ENCODE measurements around the gene HHIP. TPM values are rescaled to one million over a fixed set of nuclear protein-coding genes. Genes with fewer than 3 reads are reported as not detected.
"Not testable (repeated sequence)": the region's sequence is repeated elsewhere in the genome, so short reads cannot be mapped to it uniquely, and the experiment has no call there.

Gene HHIP
- polyA plus RNA-seq, 3 donors, result 2.2 to 4.2 (median 2.4) TPM

- DNase-seq, result no peak
These were observed 94.4 kb downstream of the HHIP start for GRCh38 chr4:144740316-144740715.

DNA sequence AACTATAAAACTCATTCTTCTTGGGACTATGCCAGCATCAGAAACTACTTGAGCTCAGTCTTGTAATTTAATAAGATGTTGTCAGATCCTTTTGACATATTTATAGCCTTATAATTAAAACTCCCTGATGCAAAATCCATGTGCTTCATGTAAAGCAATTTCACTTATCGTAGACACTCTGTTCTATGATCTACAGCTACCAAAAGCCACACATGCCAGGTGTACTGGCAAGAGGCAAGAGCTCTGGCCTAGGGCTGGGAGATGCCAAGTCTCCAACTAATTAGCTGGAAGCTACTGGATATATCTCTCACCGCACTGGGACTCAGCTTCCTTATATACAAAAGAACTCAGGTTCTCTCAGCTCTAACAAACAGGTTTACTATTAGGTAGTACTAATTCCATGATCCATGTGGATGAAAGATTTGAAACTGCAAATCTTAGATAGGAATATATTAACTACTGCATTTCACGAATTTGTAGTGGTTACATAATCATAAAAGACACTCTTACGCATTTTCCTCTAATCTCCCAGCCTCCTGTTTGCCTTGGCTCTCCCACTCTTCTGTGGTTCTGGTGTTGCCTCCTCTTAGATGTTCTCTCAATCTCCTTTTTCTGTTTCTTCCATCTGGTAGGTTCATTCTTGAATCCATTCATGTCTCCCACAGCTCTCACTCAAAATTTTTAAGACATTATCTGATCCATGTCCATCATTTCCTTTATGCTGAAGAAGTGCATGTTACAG, 103.0 kb downstream of the HHIP start:
- DNase-seq, result no peak

- DNase-seq, result no peak
These were observed 104.4 kb downstream of the HHIP start for GRCh38 chr4:144750348-144750747.

DNA sequence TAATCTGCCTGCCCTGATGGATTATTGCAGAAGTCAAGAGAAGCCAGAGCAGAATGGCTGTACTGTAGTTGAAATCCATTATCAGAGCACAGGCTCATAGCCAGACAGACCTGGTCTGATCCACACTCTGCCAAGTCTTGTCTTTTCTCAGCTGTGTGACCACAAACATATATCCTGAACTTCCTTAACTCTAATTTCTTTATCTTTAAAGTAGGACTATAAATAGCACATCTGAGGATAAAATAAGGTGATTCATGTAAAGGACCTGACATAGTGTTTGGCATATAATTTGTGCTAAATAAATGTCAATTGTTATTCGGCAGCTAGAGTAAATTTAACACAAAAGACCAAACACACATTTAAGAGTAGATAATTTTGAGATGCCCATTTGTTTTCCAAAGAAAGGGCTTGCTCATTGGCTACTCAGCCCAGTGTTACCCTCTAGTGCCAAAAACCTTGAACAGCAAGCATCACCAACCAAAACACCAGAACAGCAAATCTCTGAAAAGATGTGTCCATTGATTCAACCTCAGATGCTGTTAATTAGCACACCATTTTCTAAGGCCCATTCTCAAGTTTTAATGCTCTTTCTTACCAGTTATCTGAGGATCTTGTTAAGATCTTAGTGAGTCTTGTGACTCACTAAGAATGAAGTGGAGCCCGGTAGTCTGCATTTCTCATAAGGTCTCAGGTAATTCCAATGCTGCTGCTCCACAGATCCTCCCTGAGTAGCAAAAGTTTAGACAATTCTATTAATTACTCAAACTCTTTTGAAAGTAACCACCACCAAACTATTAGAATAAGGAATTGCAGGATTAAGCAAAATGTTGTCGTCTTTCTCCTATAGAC, 108.8 kb downstream of the HHIP start:
- no peak for DNase-seq

DNA sequence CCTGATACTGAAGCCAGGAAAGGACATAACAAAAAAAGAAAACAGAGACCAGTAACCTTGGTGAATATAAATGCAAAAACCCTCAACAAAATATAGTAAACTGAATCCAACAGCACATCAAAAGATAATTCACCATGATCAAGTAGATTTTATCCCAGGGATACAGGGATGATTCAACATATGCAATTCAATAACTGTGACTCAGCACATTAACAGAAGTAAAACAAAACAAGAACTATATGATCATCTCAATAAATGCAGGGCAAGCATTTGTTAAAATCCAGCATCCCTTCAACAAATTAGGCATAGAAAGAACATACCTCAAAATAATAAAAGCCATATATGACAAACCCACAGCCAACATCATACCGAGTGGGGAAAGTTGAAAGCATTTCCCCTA, 112.0 kb downstream of the HHIP start:
- no peak for DNase-seq

- DNase-seq, result not testable (repeated sequence)
These were observed 122.9 kb downstream of the HHIP start for GRCh38 chr4:144768809-144769208.

- no peak for DNase-seq
These were observed 132.4 kb downstream of the HHIP start for GRCh38 chr4:144778364-144778763.

GRCh38 chr4:144782345-144782744, 136.4 kb downstream of the HHIP start:
- DNase-seq, result no peak

DNA sequence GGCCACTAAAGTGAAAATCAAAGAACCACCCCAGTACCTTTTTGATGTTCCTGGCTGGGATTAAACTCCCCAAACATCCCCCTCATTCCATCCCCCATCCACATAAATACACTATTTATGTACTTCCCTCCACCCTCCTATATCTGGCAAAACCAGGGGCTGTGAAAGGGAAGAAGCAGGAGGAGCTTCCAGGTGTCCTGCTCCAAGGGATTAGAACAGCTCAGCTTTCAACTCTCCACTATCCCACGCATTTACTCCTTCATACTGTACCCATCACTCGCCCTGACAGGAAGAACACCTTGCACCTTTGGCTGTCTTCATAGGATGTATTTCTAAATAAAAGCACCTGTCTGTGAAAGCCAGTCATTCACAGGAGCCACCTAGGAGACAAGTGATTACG, 140.0 kb downstream of the HHIP start:
- DNase-seq, result no peak

GRCh38 chr4:144787365-144788258, 141.7 kb downstream of the HHIP start:
- DNase-seq, result peak; percentile 38

DNA sequence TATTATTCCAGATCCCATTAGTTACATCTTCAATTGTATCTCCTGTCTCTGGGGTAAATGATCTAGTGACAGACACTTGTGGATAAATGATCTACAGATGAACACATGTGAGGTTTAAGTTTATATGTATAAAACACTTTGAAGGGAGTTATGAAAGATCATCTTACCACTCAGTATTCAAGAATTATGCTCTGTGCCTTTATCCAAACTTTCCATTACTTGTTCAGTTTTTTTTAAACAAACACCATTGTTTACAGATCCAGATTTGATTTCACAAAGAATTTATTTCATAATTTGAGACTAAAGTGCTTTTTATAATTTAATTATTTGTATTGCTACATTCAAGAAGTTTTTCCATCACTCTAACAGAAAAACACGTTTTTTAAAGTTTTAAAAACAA, 142.5 kb downstream of the HHIP start:
- no peak for DNase-seq

DNA sequence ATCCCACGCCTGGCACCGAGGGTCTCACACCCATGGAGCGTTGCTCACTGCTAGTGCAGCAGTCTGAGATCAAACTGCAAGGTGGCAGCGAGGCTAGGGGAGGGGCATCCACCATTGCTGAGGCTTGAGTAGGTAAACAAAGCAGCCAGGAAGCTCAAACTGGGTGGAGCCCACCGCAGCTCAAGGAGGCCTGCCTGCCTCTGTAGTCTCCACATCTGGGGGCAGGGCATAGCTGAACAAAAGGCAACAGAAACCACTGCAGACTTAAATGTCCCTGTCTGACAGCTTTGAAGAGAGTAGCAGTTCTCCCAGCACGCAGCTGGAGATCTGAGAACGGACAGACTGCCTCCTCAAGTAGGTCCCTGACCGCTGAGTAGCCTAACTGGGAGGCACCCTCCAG, 146.0 kb downstream of the HHIP start:
- DNase-seq, result not testable (repeated sequence)
